Right forelimb (tissue), 1 donor: Measurements from ENCODE around the gene CNTNAP5.

ENCODE experiments used
- DNase-seq: peaks from one replicate; pipeline ENCODE4 v3.0.0-alpha.2; 2018

CNTNAP5 gene

GRCh38 chr2:124482551-124482950 lies 457.5 kb downstream of the CNTNAP5 start:
- DNase-seq, result no peak

- no peak for DNase-seq
Observed at GRCh38 chr2:124485659-124486058, 460.6 kb downstream of the CNTNAP5 start.

- DNase-seq, result no peak
Observed at GRCh38 chr2:124489686-124490085, 464.6 kb downstream of the CNTNAP5 start.

GRCh38 chr2:124501575-124502152 lies 476.6 kb downstream of the CNTNAP5 start:
- no peak for DNase-seq

- no peak for DNase-seq
Observed at GRCh38 chr2:124514236-124514635, 489.1 kb downstream of the CNTNAP5 start.

GRCh38 chr2:124520953-124521352 lies 495.9 kb downstream of the CNTNAP5 start:
- DNase-seq, result no peak

- no peak for DNase-seq
Observed at GRCh38 chr2:124523096-124523495, 498.0 kb downstream of the CNTNAP5 start.

GRCh38 chr2:124524155-124524915 lies 499.2 kb downstream of the CNTNAP5 start:
- no peak for DNase-seq

GRCh38 chr2:124526221-124526620 lies 501.1 kb downstream of the CNTNAP5 start:
- no peak for DNase-seq

GRCh38 chr2:124530203-124530602 lies 505.1 kb downstream of the CNTNAP5 start:
- no peak for DNase-seq

- no peak for DNase-seq
Observed at GRCh38 chr2:124533226-124533954, 508.3 kb downstream of the CNTNAP5 start.

GRCh38 chr2:124534028-124534427 lies 508.9 kb downstream of the CNTNAP5 start:
- DNase-seq, result no peak

- DNase-seq, result no peak
Observed at GRCh38 chr2:124535816-124536215, 510.7 kb downstream of the CNTNAP5 start.

GRCh38 chr2:124536591-124536990 lies 511.5 kb downstream of the CNTNAP5 start:
- no peak for DNase-seq

GRCh38 chr2:124538549-124538948 lies 513.5 kb downstream of the CNTNAP5 start:
- no peak for DNase-seq

GRCh38 chr2:124540805-124541204 lies 515.7 kb downstream of the CNTNAP5 start:
- DNase-seq, result no peak

GRCh38 chr2:124542932-124543640 lies 518.0 kb downstream of the CNTNAP5 start:
- no peak for DNase-seq

- DNase-seq, result no peak
Observed at GRCh38 chr2:124547700-124548099, 522.6 kb downstream of the CNTNAP5 start.

GRCh38 chr2:124558277-124558905 lies 533.3 kb downstream of the CNTNAP5 start:
- DNase-seq, result no peak

- DNase-seq, result no peak
Observed at GRCh38 chr2:124559236-124559635, 534.1 kb downstream of the CNTNAP5 start.

- no peak for DNase-seq
Observed at GRCh38 chr2:124560592-124561112, 535.6 kb downstream of the CNTNAP5 start.

GRCh38 chr2:124561486-124561885 lies 536.4 kb downstream of the CNTNAP5 start:
- no peak for DNase-seq

- no peak for DNase-seq
Observed at GRCh38 chr2:124563426-124563825, 538.3 kb downstream of the CNTNAP5 start.
